ENCODE data around the gene IFT25. TPM values are rescaled to one million over a fixed set of nuclear protein-coding genes. Genes with fewer than 3 reads are reported as not detected.

Gene IFT25
- total RNA-seq, 1 donor from 2014 or later = 37.9 TPM

Other genes with a start within 250 kb of the IFT25 start
- 2.5 and 2.7 TPM in 2 replicates for gene GLIS1, start 206.5 kb downstream of the IFT25 start, total RNA-seq
- 40.9 and 63.7 TPM in 2 replicates for gene NDC1, start 107.4 kb downstream of the IFT25 start, total RNA-seq
- gene YIPF1, start 55.9 kb downstream of the IFT25 start, total RNA-seq = 27.6 and 32.4 TPM in 2 replicates
- not detected in 2 replicates for gene DIO1, start 51.5 kb downstream of the IFT25 start, total RNA-seq
- 46.7 and 48.0 TPM in 2 replicates for gene LRRC42, start 651 bp upstream of the IFT25 start, total RNA-seq
- not detected in 2 replicates for gene LDLRAD1, start 72.5 kb upstream of the IFT25 start, total RNA-seq
- gene TMEM59, start 107.5 kb upstream of the IFT25 start, total RNA-seq = 71.8 and 106 TPM in 2 replicates
- 1.9 and 2.0 TPM in 2 replicates for gene TCEANC2, start 107.9 kb upstream of the IFT25 start, total RNA-seq
- not detected in 2 replicates for gene CDCP2, start 207.3 kb upstream of the IFT25 start, total RNA-seq